Stimulated activated CD8-positive, alpha-beta memory T cell treated with anti-CD3 and anti-CD28 coated beads, Interleukin-7, amount 100 ng/mL, for 24 hours (primary cell): Measurements from ENCODE around the gene SP4.
"Not testable (repeated sequence)": the region's sequence is repeated elsewhere in the genome, so short reads cannot be mapped to it uniquely, and the experiment has no call there.

Experiments
- DNase-seq: peaks from one replicate; pipeline ENCODE4 v3.0.0-alpha.2; 2020; ENCODE audit warnings: low read depth

Gene SP4

GRCh38 chr7:21526007-21526406, 98.1 kb downstream of the SP4 start:
- no peak for DNase-seq

- DNase-seq, result no peak
Measured at GRCh38 chr7:21526448-21526847, 98.6 kb downstream of the SP4 start.

DNA sequence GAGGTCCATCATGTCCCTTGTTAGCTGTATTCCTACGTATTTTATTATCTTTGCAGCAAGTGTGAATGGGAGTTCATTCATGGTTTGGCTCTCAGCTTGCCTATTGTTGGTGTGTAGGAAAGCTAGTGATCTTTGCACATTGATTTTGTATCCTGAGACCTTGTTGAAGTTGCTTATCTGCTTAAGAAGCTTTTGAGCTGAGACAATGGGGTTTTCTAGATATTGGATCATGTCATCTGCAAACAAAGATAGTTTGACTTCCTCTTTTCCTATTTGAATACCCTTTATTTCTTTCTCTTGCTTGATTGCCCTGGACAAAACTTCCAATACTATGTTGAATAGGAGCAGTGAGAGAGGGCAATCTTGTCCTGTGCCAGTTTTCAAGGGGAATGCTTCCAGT, 104.6 kb downstream of the SP4 start:
- not testable (repeated sequence) for DNase-seq

GRCh38 chr7:21533646-21534045, 105.8 kb downstream of the SP4 start:
- DNase-seq, result not testable (repeated sequence)

DNA sequence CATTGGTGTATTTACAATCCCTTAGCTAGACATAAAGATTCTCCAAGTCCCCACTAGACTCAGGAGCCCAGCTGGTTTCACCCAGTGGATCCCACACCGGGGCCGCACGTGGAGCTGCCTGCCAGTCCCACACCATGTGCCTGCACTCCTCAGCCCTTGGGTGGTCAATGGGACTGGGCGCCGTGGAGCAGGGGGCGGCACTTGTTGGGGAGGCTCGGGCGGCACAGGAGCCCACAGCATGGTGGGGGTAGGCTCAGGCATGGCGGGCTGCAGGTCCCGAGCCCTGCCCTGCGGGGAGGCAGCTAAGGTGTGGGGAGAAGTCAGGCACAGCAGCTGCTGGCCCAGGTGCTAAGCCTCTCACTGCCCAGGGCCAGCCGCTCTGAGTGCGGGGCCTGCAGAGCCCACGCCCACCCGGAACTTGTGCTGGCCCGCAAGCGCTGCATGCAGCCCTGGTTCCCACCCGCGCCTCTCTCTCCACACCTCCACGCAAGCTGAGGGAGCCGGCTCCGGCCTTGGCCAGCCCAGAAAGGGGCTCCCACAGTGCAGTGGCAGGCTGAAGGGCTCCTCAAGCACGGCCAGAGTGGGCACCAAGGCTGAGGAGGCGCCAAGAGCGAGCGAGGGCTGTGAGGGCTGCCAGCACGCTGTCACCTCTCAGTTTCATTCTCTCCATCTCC, 108.7 kb downstream of the SP4 start:
- DNase-seq, result not testable (repeated sequence)

GRCh38 chr7:21538936-21539495, 111.1 kb downstream of the SP4 start:
- DNase-seq, result no peak

DNA sequence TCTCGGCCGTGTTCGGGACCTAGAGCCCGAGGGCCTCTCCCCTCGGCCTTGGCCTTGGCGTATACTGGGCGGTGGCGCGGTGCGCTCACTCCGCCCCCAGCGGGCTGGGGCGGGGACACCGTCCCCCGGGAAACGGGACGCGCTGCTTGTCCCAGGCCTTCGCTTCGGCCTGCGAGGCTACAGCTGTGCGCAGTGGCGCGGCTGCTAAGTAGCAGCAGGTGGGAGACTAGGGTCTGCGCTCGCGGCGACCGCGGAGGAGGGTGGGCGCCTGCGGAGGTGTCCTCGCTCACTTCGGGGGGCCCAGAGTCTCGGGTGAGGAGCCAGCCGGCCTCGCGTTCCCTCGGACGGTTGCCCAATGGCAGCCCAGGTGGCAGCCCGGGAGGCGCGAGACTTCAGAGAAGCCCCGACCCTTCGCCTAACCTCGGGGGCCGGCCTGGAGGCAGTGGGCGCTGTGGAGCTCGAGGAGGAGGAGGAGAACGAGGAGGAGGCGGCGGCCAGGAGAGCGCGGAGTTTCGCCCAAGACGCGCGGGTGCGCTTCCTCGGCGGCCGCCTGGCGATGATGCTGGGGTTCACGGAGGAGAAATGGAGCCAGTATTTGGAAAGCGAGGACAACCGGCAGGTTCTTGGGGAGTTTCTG, 115.1 kb downstream of the SP4 start, which contains the start of gene DNAH11:
DNAH11 (plus strand) TSS at position 149 of the 637 bp plus-strand sequence; CDS start at position 356, 207 bp downstream.
- DNase-seq, result no peak

GRCh38 chr7:21543528-21544302, 115.8 kb downstream of the SP4 start:
- no peak for DNase-seq

DNA sequence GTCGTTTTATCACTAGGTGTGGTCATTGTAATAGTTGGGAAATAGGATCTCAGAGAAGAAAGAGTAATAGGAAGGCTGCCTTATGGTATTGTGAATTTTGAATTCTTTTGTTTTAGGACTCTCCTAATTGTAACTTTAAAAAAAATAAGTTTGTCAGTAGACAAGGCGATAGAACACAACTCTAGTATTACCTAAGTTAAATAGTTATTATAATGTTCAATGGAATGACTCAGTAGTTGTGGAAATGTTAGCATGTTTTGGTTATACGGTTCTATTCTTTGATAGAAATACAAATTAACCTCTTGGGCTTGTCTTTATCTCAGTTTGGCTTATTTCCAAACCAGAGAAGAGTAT, 116.4 kb downstream of the SP4 start:
- no peak for DNase-seq

- DNase-seq, result no peak
Measured at GRCh38 chr7:21544715-21545114, 116.8 kb downstream of the SP4 start.

DNA sequence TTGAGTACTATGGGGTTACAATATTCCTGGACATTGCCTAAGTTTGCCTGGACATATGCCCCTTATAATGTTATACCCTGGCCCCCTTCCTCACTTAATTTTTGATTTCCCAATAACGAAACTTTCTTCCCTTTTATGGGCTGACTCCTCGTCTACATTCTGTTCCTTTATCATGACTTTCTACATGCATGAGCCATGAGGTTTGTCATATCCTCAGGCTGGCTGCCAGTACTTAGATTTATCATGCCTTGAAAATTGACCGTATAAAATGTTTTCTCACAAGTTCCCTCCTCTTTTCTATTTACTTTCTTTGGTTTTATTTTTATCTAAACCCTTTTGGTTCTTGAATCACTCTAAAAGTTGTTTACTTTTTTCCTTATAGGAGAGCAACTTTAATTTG, 119.6 kb downstream of the SP4 start:
- no peak for DNase-seq

DNA sequence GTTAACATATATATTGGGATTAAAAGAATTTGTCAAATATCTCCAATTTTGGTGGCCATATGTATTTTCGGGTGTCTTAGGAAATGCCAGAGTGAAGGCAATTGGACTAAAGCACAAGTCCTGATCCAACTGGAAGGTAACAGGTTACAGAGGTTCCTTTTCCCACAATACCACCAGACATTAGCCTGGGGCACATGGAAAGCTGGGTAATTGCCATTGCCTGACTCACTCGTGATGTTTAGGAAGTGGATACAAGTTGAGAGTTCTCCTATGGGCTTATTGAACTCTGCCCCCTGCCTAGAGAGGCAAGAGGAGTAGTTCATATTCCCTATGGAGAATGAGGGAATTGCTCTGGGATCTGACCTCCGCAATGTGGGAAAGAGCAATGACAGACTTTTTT, 120.6 kb downstream of the SP4 start:
- no peak for DNase-seq

- DNase-seq, result no peak
Measured at GRCh38 chr7:21550076-21550475, 122.2 kb downstream of the SP4 start.

- no peak for DNase-seq
Measured at GRCh38 chr7:21550821-21551531, 123.1 kb downstream of the SP4 start.

DNA sequence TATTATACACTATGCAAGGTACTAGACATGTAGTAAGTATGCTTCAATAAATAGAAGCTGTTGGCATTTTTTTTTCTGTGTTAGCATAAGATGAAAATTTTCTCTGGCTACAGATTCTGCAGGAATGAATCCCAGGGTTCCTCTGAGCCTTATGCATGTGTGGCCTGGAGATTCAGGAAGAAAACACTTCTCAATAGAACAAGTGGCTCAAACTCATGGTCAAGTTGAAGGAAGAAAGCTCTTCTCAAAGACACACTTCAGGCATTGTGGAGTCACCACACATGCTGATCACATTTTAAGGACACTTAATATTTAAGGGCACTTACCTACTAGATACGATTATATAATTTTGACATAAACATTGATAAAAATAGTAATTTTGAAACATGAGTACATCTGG, 134.5 kb downstream of the SP4 start:
- no peak for DNase-seq
